CD4-positive, alpha-beta T cell (primary cell): Measurements from ENCODE around the gene SPSB4. TPM values are rescaled to one million over a fixed set of nuclear protein-coding genes. Genes with fewer than 3 reads are reported as not detected.

Experiments
- ATAC-seq: fragments of 200-7000 bp; cut with Tn5 transposase; one replicate; pipeline ENCODE4 v1.10.0; 2022; ENCODE audit warnings: mild to moderate bottlenecking; ENCODE audit not compliant: poor library complexity
- CTCF ChIA-PET: fragments of 350-600 bp; sonication (Branson Sonifier 250); formaldehyde crosslinking; loops from one replicate; lab custom pipeline; 2021; ENCODE audit warnings: antibody characterized with exemption, inconsistent platforms; lab: Charles Lee
- POLR2A ChIA-PET: fragments of 350-600 bp; sonication (Branson Sonifier 250); formaldehyde crosslinking; loops from one replicate; lab custom pipeline; 2021; ENCODE audit warnings: antibody characterized with exemption, inconsistent platforms; lab: Charles Lee
- DNase-seq, 14 experiments: peaks; one replicate each; pipeline ENCODE4 v3.0.0-alpha.2; 2013 to 2020; ENCODE audit warnings: mixed read lengths in 2 of 14
- H3K27ac ChIP-seq, 2 donors: one replicate each; pipeline versions ENCODE4 v1.5.1 to v1.7.0; 2013; ENCODE audit warnings: low read length in 2 of 2, low read depth in 1 of 2, mild to moderate bottlenecking in 1 of 2
- H3K27me3 ChIP-seq, 2 experiments: 1 replicate in 1 of 2; 2 replicates in 1 of 2; pipeline versions ENCODE4 v1.6.1 to v1.7.0; 2013; ENCODE audit warnings: low read length in 2 of 2, control low read depth in 1 of 2, mild to moderate bottlenecking in 1 of 2, moderate library complexity in 1 of 2; ENCODE audit not compliant: insufficient read depth in 2 of 2, control insufficient read depth in 1 of 2
- H3K36me3 ChIP-seq: one replicate; pipeline ENCODE4 v1.6.1; 2013; ENCODE audit warnings: low read length, control low read depth; ENCODE audit not compliant: insufficient read depth
- H3K4me1 ChIP-seq: one replicate; pipeline ENCODE4 v1.6.1; 2013; ENCODE audit warnings: low read length, control low read depth; ENCODE audit not compliant: insufficient read depth
- H3K4me3 ChIP-seq: one replicate; pipeline ENCODE4 v1.5.1; 2013; ENCODE audit warnings: mild to moderate bottlenecking, low read length, moderate library complexity
- H3K9me3 ChIP-seq, 2 experiments: 1 replicate in 1 of 2; 2 replicates in 1 of 2; pipeline versions ENCODE4 v1.6.1 to v1.7.0; 2013; ENCODE audit warnings: low read length in 2 of 2, mild to moderate bottlenecking in 2 of 2, control low read depth in 1 of 2, moderate library complexity in 1 of 2; ENCODE audit not compliant: control insufficient read depth in 1 of 2, insufficient read depth in 1 of 2
- H3K27ac Mint-ChIP-seq: one replicate; pipeline ENCODE4 v1.8.0; 2020; ENCODE audit warnings: mixed read lengths
- H3K27me3 Mint-ChIP-seq: one replicate; pipeline ENCODE4 v1.8.0; 2021; ENCODE audit warnings: mixed read lengths
- H3K36me3 Mint-ChIP-seq: one replicate; pipeline ENCODE4 v1.8.0; 2021; ENCODE audit warnings: low read depth, mixed read lengths
- H3K4me1 Mint-ChIP-seq: one replicate; pipeline ENCODE4 v1.8.0; 2021; ENCODE audit warnings: low read depth, mixed read lengths
- H3K4me3 Mint-ChIP-seq: one replicate; pipeline ENCODE4 v1.8.0; 2020; ENCODE audit warnings: mild to moderate bottlenecking, mixed read lengths
- H3K9me3 Mint-ChIP-seq: one replicate; pipeline ENCODE4 v1.8.0; 2020; ENCODE audit warnings: mixed read lengths
- intact Hi-C, 2 experiments: fragments of 100-400 bp; cut with DNase I in 1 of 2; cut with micrococcal nuclease in 1 of 2; formaldehyde crosslinking; loops; one replicate each; pipeline versions ENCODE4 v1.15.1 to v1.9.0; 2023 to 2025; cut with DNase I, micrococcal nuclease
- total RNA-seq, 174 experiments: library from RNA in 2 of 174; stranded (reverse) in 2 of 174; gene quantifications; one replicate each; pipeline ENCODE4 v1.2.3 and lab custom pipeline; 2021 to 2026
- TF ChIP-seq, protein P1 (sequence below): fragments of 200-600 bp; IDR thresholded peaks from one replicate; pipeline ENCODE4 v1.8.0; 2022; ENCODE audit warnings: antibody characterized with exemption, mild to moderate bottlenecking

The SPSB4 gene
- total RNA-seq, 2 experiments from 2014 or later: not detected

DNA sequence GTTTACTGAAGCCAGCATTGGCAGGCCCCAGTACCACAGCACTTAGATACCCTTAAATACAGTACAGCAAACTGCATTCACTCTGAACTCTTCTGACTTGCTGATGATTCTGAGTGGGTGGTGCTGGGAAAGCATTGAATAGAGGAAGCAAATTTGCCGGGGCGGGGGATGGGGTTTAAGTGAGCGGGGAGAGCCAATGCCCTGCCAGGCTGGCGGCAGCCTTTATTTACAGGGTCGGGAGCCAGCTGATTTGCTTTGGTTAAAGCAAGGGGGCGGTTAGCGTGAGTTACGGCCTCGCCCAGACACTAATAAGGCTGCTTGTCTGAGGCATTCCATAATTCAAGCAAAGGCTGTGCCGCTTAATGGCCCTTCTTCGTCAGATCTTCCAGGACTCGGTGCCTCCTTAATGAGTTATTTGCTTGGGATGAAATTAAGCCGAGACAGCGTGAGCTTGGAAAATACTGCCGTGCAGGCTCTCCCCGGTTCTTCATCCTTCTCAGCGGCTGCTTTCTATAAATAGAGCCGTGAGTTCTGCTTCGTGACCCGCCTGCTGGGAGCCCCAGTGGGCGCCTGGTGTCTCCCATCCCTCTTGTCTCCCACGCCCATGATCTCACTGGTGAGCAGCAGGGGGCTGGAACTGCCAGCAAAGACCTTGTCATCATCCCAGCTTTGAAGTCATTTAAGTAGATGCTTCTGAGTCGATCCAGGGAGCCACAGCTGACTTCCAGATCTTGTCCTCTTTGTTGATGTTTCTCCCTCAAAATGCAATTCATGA, 25.8 kb downstream of the SPSB4 start:
- peaks cover 12% of the 10 kb centered on the region for H3K4me1 Mint-ChIP-seq
- H3K36me3 ChIP-seq: no peaks in the 10 kb centered on the region
- no peaks in the 10 kb centered on the region for H3K36me3 Mint-ChIP-seq
- TF ChIP-seq, protein P1, sequence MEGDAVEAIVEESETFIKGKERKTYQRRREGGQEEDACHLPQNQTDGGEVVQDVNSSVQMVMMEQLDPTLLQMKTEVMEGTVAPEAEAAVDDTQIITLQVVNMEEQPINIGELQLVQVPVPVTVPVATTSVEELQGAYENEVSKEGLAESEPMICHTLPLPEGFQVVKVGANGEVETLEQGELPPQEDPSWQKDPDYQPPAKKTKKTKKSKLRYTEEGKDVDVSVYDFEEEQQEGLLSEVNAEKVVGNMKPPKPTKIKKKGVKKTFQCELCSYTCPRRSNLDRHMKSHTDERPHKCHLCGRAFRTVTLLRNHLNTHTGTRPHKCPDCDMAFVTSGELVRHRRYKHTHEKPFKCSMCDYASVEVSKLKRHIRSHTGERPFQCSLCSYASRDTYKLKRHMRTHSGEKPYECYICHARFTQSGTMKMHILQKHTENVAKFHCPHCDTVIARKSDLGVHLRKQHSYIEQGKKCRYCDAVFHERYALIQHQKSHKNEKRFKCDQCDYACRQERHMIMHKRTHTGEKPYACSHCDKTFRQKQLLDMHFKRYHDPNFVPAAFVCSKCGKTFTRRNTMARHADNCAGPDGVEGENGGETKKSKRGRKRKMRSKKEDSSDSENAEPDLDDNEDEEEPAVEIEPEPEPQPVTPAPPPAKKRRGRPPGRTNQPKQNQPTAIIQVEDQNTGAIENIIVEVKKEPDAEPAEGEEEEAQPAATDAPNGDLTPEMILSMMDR: no peak
- DNase-seq (peak in 5 of 14 experiments; percentile 14 to 33 (median 23)), ATAC-seq (peak; percentile 61)
- H3K4me3 ChIP-seq: peak overlapping the region; percentile 38
- no peaks in the 10 kb centered on the region for H3K27me3 Mint-ChIP-seq
- H3K27ac Mint-ChIP-seq: no peak overlapping the region
- intact Hi-C loops: no loop called here
- H3K4me3 Mint-ChIP-seq: peak overlapping the region; percentile 58
- no peaks in the 10 kb centered on the region for H3K27me3 ChIP-seq
- ChIA-PET POLR2A (no interaction called here), CTCF (no interaction called here)
- H3K27ac ChIP-seq: no peak overlapping the region
- H3K4me1 ChIP-seq: peaks cover 5% of the 10 kb centered on the region
- H3K9me3 Mint-ChIP-seq: no peaks in the 10 kb centered on the region
- no peaks in the 10 kb centered on the region for H3K9me3 ChIP-seq

DNA sequence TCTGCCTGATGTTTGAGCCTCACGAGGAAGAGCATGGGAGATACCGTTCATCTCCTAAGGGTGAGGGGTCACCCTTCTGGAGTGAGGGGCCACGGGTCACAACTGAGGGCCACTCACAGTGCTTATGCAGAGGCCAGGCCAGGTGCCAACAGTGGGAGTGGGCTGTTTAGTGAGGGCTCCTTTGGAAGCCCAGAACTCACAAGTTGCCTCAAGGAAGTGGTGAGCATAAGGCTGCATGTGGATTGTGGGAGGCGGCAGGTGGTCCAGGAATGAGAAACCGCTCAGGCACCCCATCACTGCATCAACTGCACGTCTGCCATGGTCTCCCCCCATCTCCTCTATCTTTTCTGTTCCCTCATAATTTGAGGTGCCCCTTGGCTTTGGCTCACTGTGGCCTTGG, 26.5 kb downstream of the SPSB4 start:
- no peak overlapping the region for H3K27ac ChIP-seq
- Mint-ChIP-seq H3K27ac (no peak overlapping the region), H3K4me3 (peak overlapping the region; percentile 58), H3K9me3 (no peaks in the 10 kb centered on the region), H3K36me3 (no peaks in the 10 kb centered on the region), H3K4me1 (peaks cover 12% of the 10 kb centered on the region), H3K27me3 (no peaks in the 10 kb centered on the region)
- DNase-seq (peak in 1 of 14 experiments; percentile 11), ATAC-seq (no peak)
- H3K4me1 ChIP-seq: peaks cover 5% of the 10 kb centered on the region
- POLR2A ChIA-PET: no interaction called here
- TF ChIP-seq, protein P1: no peak
- no peaks in the 10 kb centered on the region for H3K36me3 ChIP-seq
- H3K9me3 ChIP-seq: no peaks in the 10 kb centered on the region
- intact Hi-C loops: no loop called here
- CTCF ChIA-PET: no interaction called here
- no peaks in the 10 kb centered on the region for H3K27me3 ChIP-seq
- H3K4me3 ChIP-seq: no peak overlapping the region

DNA sequence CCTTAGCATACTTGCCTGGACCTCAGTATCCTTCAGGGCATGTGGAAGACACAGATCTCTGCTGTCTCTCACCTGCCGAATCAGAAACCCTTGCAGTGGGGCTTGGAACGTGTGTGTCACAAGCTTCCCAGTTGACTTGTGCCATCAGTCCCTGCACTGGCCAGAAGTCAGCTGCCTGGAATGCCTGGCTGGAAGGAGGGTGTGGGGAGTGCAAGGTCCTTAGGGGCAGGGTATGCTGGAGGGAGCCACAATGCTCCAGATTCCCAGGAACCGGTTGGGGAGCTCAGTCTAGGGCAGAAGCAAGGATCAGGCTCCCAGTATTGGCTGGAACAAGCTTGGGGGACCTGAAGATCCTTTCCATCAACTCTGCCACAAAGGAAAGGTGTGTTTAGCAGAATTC, 27.1 kb downstream of the SPSB4 start:
- Histone ChIP-seq H3K4me1 (peaks cover 5% of the 10 kb centered on the region), H3K36me3 (no peaks in the 10 kb centered on the region), H3K27ac (no peak overlapping the region), H3K9me3 (no peaks in the 10 kb centered on the region), H3K27me3 (no peaks in the 10 kb centered on the region), H3K4me3 (no peak overlapping the region)
- H3K9me3 Mint-ChIP-seq: no peaks in the 10 kb centered on the region
- no peak overlapping the region for H3K27ac Mint-ChIP-seq
- ATAC-seq (no peak), DNase-seq (peak in 1 of 14 experiments; percentile 12)
- no peaks in the 10 kb centered on the region for H3K27me3 Mint-ChIP-seq
- peaks cover 12% of the 10 kb centered on the region for H3K4me1 Mint-ChIP-seq
- TF ChIP-seq, protein P1: no peak
- intact Hi-C loops: no loop called here
- no peaks in the 10 kb centered on the region for H3K36me3 Mint-ChIP-seq
- POLR2A ChIA-PET: no interaction called here
- CTCF ChIA-PET: no interaction called here
- H3K4me3 Mint-ChIP-seq: no peak overlapping the region
